Measurements from ENCODE around the gene TEDC1.

DNA sequence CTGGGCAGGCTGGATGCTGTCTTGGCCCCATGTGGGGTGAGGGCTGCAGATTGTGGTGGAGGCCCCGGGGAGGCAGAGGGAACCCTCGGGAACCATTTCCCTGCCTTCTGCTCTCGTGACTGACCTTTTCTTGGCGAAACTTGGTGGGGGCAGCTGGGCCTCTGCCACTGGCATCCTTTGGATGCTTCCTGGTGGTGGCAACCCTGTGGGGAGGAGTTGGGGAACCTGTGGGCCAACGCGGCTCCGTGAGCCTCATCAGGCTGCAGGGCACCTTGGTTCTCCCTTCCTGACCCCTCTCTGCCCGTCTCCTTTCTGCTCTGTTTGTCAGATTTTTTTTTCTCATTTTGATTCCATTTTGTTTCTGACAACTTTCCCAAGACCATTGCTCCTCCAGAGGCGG lies 49.8 kb downstream of the TEDC1 start:
- TF ChIP-seq, protein P1, sequence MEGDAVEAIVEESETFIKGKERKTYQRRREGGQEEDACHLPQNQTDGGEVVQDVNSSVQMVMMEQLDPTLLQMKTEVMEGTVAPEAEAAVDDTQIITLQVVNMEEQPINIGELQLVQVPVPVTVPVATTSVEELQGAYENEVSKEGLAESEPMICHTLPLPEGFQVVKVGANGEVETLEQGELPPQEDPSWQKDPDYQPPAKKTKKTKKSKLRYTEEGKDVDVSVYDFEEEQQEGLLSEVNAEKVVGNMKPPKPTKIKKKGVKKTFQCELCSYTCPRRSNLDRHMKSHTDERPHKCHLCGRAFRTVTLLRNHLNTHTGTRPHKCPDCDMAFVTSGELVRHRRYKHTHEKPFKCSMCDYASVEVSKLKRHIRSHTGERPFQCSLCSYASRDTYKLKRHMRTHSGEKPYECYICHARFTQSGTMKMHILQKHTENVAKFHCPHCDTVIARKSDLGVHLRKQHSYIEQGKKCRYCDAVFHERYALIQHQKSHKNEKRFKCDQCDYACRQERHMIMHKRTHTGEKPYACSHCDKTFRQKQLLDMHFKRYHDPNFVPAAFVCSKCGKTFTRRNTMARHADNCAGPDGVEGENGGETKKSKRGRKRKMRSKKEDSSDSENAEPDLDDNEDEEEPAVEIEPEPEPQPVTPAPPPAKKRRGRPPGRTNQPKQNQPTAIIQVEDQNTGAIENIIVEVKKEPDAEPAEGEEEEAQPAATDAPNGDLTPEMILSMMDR (tag by site-specific recombination; IDR thresholded peaks at IDR 0.05): no peak
- TF ChIP-seq HOXD13 (CRISPR knock-in tag; IDR thresholded peaks at IDR 0.05; ENCODE audit: borderline replicate concordance): no peak
